ENCODE results near the gene TMEM225B. TPM values are rescaled to one million over a fixed set of nuclear protein-coding genes. Genes with fewer than 3 reads are reported as not detected.
A peak's percentile ranks its signal among the peaks of the same experiment; 100 is the strongest.
"Not testable (repeated sequence)": the region's sequence is repeated elsewhere in the genome, so short reads cannot be mapped to it uniquely, and the experiment has no call there.

Gene TMEM225B
- total RNA-seq, 1 experiment from 2014 or later: 1.3 TPM

DNA sequence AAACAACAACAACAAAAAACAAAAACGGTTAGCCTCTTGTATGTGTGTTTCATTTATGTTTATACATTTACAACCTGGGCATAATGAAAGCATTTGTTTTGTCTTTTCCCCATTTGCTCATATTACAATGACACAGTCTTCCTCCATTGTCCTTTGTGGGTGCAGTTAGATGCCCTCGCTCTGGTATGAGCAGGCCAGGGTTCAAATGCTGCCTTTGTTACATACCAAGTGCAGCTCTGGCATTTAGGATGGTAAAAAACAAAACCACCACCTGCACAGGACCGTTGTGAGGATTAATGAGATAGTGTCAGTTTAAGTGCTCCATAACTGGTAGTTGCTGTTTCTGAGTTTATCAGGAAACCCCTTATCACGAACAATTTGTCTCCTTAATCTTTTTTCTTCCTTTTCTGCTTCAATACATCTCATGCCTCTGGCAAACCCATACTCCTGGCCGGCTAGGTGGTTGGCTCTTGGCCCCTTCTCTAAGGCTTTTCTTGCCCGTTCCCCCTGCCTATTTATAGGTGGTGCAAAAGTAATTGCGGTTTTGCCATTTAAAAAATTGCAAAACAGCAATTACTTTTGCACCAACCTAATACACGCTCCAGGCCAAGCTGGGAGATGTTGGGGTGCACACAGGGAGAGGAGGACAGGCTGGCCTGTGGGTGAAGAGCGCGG is 18.6 kb upstream of the TMEM225B start:
- no peak for DNase-seq (ENCODE audit: low spot score)
- Histone ChIP-seq H3K4me3 (ENCODE audit: low read depth, low read length, poor library complexity, severe bottlenecking) (peak overlapping the region; percentile 49), H3K27ac (ENCODE audit: low read depth, low read length, poor library complexity, severe bottlenecking) (no peak overlapping the region), H3K27me3 (replicated peaks; ENCODE audit: insufficient read depth, low read depth, low read length, poor library complexity) (no peaks in the 10 kb centered on the region), H3K4me1 (ENCODE audit: insufficient read depth, low read length, poor library complexity, severe bottlenecking) (no peaks in the 10 kb centered on the region), H3K36me3 (ENCODE audit: insufficient read depth, low read length, poor library complexity, severe bottlenecking) (no peaks in the 10 kb centered on the region), H3K9me3 (ENCODE audit: low read depth, low read length, poor library complexity, severe bottlenecking) (no peaks in the 10 kb centered on the region)
- ChIA-PET POLR2A (ENCODE audit: low non-redundant PET) (interaction anchor here (0.7 kb wide), 1 partner anchor 20 kb away, joined by 3 read pairs; no protein-coding TSS in a partner anchor), CTCF (no interaction called here)
- BruUV-seq (replicated peaks): no TSS peak
- intact Hi-C loops (cut with micrococcal nuclease; ENCODE audit: unreplicated experiment): no loop called here
- TF ChIP-seq, protein P1, sequence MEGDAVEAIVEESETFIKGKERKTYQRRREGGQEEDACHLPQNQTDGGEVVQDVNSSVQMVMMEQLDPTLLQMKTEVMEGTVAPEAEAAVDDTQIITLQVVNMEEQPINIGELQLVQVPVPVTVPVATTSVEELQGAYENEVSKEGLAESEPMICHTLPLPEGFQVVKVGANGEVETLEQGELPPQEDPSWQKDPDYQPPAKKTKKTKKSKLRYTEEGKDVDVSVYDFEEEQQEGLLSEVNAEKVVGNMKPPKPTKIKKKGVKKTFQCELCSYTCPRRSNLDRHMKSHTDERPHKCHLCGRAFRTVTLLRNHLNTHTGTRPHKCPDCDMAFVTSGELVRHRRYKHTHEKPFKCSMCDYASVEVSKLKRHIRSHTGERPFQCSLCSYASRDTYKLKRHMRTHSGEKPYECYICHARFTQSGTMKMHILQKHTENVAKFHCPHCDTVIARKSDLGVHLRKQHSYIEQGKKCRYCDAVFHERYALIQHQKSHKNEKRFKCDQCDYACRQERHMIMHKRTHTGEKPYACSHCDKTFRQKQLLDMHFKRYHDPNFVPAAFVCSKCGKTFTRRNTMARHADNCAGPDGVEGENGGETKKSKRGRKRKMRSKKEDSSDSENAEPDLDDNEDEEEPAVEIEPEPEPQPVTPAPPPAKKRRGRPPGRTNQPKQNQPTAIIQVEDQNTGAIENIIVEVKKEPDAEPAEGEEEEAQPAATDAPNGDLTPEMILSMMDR (conservative IDR thresholded peaks at IDR 0.05; ENCODE audit: low read depth, low read length): no peak
- TF ChIP-seq EZH2 (IDR thresholded peaks at IDR 0.05; ENCODE audit: borderline replicate concordance, low read depth, low read length, poor library complexity, severe bottlenecking): no peak

DNA sequence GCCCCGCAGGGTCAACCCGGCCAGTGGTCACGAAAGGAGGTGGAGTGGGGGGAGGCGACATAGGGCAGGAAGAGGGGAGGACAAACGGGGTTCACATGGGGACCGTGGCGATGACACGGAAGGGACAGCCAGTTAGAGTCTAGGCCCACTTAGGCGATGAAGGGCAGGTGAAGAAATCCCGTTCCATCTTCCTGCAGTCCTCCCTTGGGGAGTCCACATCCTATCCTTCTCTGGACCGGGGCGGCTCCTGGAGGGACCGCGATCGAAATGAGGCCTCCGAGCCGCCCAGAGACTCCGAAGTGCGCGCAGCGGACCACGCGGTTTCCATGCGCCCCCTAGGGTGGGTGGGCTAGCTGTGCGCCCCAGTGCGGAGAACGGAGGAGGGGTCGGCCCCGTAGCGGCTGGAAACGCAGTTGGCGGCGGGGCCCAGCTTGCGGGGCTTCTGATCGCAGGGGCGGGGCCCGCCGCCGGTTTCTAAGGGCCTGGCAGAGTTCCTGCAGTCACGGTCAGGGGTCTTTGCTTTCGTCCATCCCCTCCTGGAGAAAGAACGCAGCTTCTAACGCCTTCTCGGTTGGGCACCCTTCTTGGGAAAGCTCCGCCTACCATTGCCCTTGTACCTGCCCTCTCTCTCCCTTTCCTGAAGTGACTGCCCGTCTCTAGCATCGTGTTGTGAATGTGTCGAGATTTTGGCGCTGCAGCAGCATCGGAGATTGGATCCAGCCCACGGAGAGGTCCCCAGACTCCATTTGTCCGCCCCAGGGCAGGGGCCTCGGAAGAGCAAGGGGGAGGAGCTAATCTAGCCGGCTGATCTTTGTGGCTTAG is 17.9 kb upstream of the TMEM225B start:
- Histone ChIP-seq H3K27ac (ENCODE audit: low read depth, low read length, poor library complexity, severe bottlenecking) (no peak overlapping the region), H3K9me3 (ENCODE audit: low read depth, low read length, poor library complexity, severe bottlenecking) (no peaks in the 10 kb centered on the region), H3K4me3 (ENCODE audit: low read depth, low read length, poor library complexity, severe bottlenecking) (peak overlapping the region; percentile 49), H3K36me3 (ENCODE audit: insufficient read depth, low read length, poor library complexity, severe bottlenecking) (no peaks in the 10 kb centered on the region), H3K27me3 (replicated peaks; ENCODE audit: insufficient read depth, low read depth, low read length, poor library complexity) (no peaks in the 10 kb centered on the region), H3K4me1 (ENCODE audit: insufficient read depth, low read length, poor library complexity, severe bottlenecking) (no peaks in the 10 kb centered on the region)
- intact Hi-C loops (cut with micrococcal nuclease; ENCODE audit: unreplicated experiment): no loop called here
- TF ChIP-seq, protein P1 (conservative IDR thresholded peaks at IDR 0.05; ENCODE audit: low read depth, low read length): peak; percentile 65
- no peak for TF ChIP-seq EZH2 (IDR thresholded peaks at IDR 0.05; ENCODE audit: borderline replicate concordance, low read depth, low read length, poor library complexity, severe bottlenecking)
- ChIA-PET POLR2A (ENCODE audit: low non-redundant PET) (no interaction called here), CTCF (interaction anchor here (0.5 to 0.7 kb wide), 2 partner anchors 217 to 1842 kb away, joined by 5 to 7 read pairs; no protein-coding TSS in a partner anchor)
- DNase-seq (ENCODE audit: low spot score): peak; percentile 75
- BruUV-seq (replicated peaks): no TSS peak

DNA sequence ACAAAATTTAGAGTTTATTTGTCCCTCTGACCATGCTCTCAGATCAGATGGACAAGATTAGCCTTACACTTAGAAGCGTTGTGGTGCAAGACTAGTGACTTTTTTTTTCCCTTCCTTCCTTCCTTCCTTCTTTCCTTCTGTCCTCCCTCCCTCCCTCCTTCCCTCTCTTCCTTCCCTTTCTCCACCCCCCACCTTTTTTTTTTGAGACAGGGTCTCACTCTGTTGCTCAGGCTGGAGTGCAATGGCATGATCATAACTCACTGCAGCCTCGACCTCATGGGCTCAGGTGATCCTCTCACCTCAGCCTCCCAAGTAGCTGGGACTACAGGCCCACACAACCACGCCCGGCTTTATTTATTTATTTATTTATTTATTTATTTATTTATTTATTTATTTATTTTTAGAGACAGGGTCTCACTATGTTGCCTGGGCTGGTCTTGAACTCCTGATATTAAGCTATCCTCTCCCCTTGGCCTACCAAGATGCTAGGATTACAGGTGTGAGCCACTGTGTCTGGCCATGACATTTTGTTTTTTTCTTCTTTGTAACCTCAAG is 17.2 kb upstream of the TMEM225B start:
- H3K27me3 ChIP-seq (replicated peaks; ENCODE audit: insufficient read depth, low read depth, low read length, poor library complexity); H3K4me1 ChIP-seq (ENCODE audit: insufficient read depth, low read length, poor library complexity, severe bottlenecking); H3K27ac ChIP-seq (ENCODE audit: low read depth, low read length, poor library complexity, severe bottlenecking); H3K36me3 ChIP-seq (ENCODE audit: insufficient read depth, low read length, poor library complexity, severe bottlenecking); BruUV-seq (replicated peaks); intact Hi-C loops (cut with micrococcal nuclease; ENCODE audit: unreplicated experiment); H3K9me3 ChIP-seq (ENCODE audit: low read depth, low read length, poor library complexity, severe bottlenecking); DNase-seq (ENCODE audit: low spot score): not testable (repeated sequence)
- ChIA-PET POLR2A (ENCODE audit: low non-redundant PET) (interaction anchor here (0.6 kb wide), 1 partner anchor 9 kb away, joined by 3 read pairs; no protein-coding TSS in a partner anchor), CTCF (interaction anchor here (0.5 to 0.7 kb wide), 2 partner anchors 218 to 1841 kb away, joined by 5 to 7 read pairs; no protein-coding TSS in a partner anchor)
- H3K4me3 ChIP-seq (ENCODE audit: low read depth, low read length, poor library complexity, severe bottlenecking): peak overlapping the region; percentile 49
